Mesenchymal stem cell (in vitro differentiated cells and primary cell): ENCODE results near the gene KLHDC7B.
A peak's percentile ranks its signal among the peaks of the same experiment; 100 is the strongest.

Experiments used
- DNase-seq: peaks from one replicate; pipeline ENCODE4 v3.0.0-alpha.2; 2013
- H2AFZ ChIP-seq: one replicate; pipeline ENCODE4 v1.6.1; 2013; ENCODE audit warnings: low read depth, mild to moderate bottlenecking, control low read depth, inconsistent platforms, low read length, moderate library complexity
- H2AK5ac ChIP-seq: 2 replicates; pipeline ENCODE4 v1.6.1; 2013; ENCODE audit warnings: low read length, moderate library complexity, mild to moderate bottlenecking, inconsistent platforms; ENCODE audit not compliant: severe bottlenecking
- H2BK120ac ChIP-seq: one replicate; pipeline ENCODE4 v1.6.1; 2013; ENCODE audit warnings: low read depth, mild to moderate bottlenecking, inconsistent platforms, low read length, moderate library complexity
- H2BK12ac ChIP-seq, 2 experiments: one replicate each; pipeline ENCODE4 v1.6.1; 2013; ENCODE audit warnings: inconsistent platforms in 2 of 2, low read length in 2 of 2, mild to moderate bottlenecking in 2 of 2, moderate library complexity in 2 of 2, control low read depth in 1 of 2
- H2BK15ac ChIP-seq: one replicate; pipeline ENCODE4 v1.6.1; 2013; ENCODE audit warnings: mild to moderate bottlenecking, low read depth, inconsistent platforms; ENCODE audit not compliant: poor library complexity, severe bottlenecking
- H2BK5ac ChIP-seq: 2 replicates; pipeline ENCODE4 v1.6.1; 2013; ENCODE audit warnings: low read depth, mild to moderate bottlenecking, low read length, control low read depth, inconsistent platforms; ENCODE audit not compliant: poor library complexity, severe bottlenecking
- H3K14ac ChIP-seq, 2 experiments: one replicate each; pipeline ENCODE4 v1.6.1; 2013; ENCODE audit warnings: inconsistent platforms in 2 of 2, low read length in 2 of 2, control low read depth in 1 of 2, mild to moderate bottlenecking in 1 of 2, moderate library complexity in 1 of 2
- H3K18ac ChIP-seq, 2 experiments: one replicate each; pipeline ENCODE4 v1.6.1; 2013; ENCODE audit warnings: inconsistent platforms in 2 of 2, low read length in 2 of 2, control low read depth in 1 of 2, low read depth in 1 of 2, mild to moderate bottlenecking in 1 of 2
- H3K23ac ChIP-seq, 2 experiments: one replicate each; pipeline ENCODE4 v1.6.1; 2013; ENCODE audit warnings: inconsistent platforms in 2 of 2, low read length in 2 of 2, mild to moderate bottlenecking in 2 of 2, moderate library complexity in 2 of 2, control low read depth in 1 of 2
- H3K27ac ChIP-seq: 2 replicates; pipeline ENCODE4 v1.5.1; 2013; ENCODE audit warnings: mild to moderate bottlenecking, moderate library complexity, low read length, control low read depth, inconsistent platforms; ENCODE audit not compliant: poor library complexity, severe bottlenecking
- H3K27me3 ChIP-seq, 2 experiments: 2 replicates each; pipeline versions ENCODE4 v1.6.1 to v1.7.0; 2013; ENCODE audit warnings: low read length in 2 of 2, mild to moderate bottlenecking in 2 of 2, moderate library complexity in 2 of 2, control low read depth in 1 of 2, inconsistent platforms in 1 of 2; ENCODE audit not compliant: control insufficient read depth in 1 of 2, insufficient read depth in 1 of 2
- H3K36me3 ChIP-seq, 2 experiments: 2 replicates each; pipeline versions ENCODE4 v1.6.1 to v1.7.0; 2013; ENCODE audit warnings: low read length in 2 of 2, control low read depth in 1 of 2, inconsistent platforms in 1 of 2, low read depth in 1 of 2, mild to moderate bottlenecking in 1 of 2; ENCODE audit not compliant: insufficient read depth in 2 of 2, control insufficient read depth in 1 of 2
- H3K4ac ChIP-seq, 2 experiments: one replicate each; pipeline ENCODE4 v1.6.1; 2013; ENCODE audit warnings: inconsistent platforms in 2 of 2, low read length in 2 of 2, mild to moderate bottlenecking in 2 of 2, moderate library complexity in 2 of 2, control low read depth in 1 of 2, low read depth in 1 of 2
- H3K4me1 ChIP-seq: 2 replicates; pipeline ENCODE4 v1.6.1; 2013; ENCODE audit warnings: low read depth, low read length, control low read depth; ENCODE audit not compliant: control insufficient read depth, insufficient read depth
- H3K4me2 ChIP-seq: 2 replicates; pipeline ENCODE4 v1.6.1; 2013; ENCODE audit warnings: low read length, mild to moderate bottlenecking, inconsistent platforms; ENCODE audit not compliant: poor library complexity, severe bottlenecking
- H3K4me3 ChIP-seq, 2 experiments: 2 replicates each; pipeline versions ENCODE4 v1.5.1 to v1.7.0; 2013; ENCODE audit warnings: low read length in 2 of 2, mild to moderate bottlenecking in 2 of 2, control low read depth in 1 of 2, low read depth in 1 of 2; ENCODE audit not compliant: insufficient read depth in 1 of 2
- H3K79me1 ChIP-seq: replicated peaks from 2 replicates; pipeline ENCODE4 v1.6.1; 2013; ENCODE audit warnings: mild to moderate bottlenecking, control low read depth, low read length, inconsistent platforms; ENCODE audit not compliant: poor library complexity, severe bottlenecking
- H3K9ac ChIP-seq: 2 replicates; pipeline ENCODE4 v1.7.0; 2013; ENCODE audit warnings: mild to moderate bottlenecking, low read length, moderate library complexity
- H3K9me3 ChIP-seq: 2 replicates; pipeline ENCODE4 v1.7.0; 2013; ENCODE audit warnings: mild to moderate bottlenecking, low read length; ENCODE audit not compliant: control insufficient read depth
- H4K8ac ChIP-seq: one replicate; pipeline ENCODE4 v1.6.1; 2013; ENCODE audit warnings: inconsistent platforms, mild to moderate bottlenecking, low read length, moderate library complexity
- H4K91ac ChIP-seq: one replicate; pipeline ENCODE4 v1.6.1; 2013; ENCODE audit warnings: mild to moderate bottlenecking, low read length, inconsistent platforms
- WGBS: methylation state at CpG from one replicate; pipeline ENCODE4 v1.1.7; 2013; ENCODE audit warnings: mixed read lengths; 5-methylcytosine and 5-hydroxymethylcytosine counted together

KLHDC7B gene

DNA sequence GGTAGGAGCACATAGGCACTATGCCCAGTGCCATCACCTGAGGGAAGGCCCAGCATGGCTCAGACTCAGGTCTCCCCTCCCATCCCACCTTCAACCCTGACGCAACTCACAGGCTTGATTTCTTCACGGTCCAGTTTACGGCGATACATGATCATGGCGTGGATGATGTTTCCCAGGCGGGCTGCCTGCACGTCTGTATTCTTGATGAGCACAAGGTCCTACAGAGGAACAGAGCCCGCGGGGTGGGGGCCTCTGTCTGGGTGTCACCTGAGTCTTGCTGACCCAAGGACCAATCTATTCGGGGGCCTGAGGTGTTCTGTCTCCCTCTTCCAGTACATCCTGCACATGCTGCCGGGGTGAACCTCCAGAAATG, 28.7 kb downstream of the KLHDC7B start:
- no peak overlapping the region for H4K8ac ChIP-seq
- H3K9ac ChIP-seq = no peak overlapping the region
- H3K4me1 ChIP-seq = peaks cover 18% of the 10 kb centered on the region
- no peak overlapping the region for H2BK120ac ChIP-seq
- no peak overlapping the region for H2BK12ac ChIP-seq
- H3K36me3 ChIP-seq = peaks cover 0 to 90% of the 10 kb centered on the region in 2 experiments
- no peak overlapping the region for H3K4me2 ChIP-seq
- H3K79me1 ChIP-seq = peaks cover 3% of the 10 kb centered on the region
- H3K9me3 ChIP-seq = no peaks in the 10 kb centered on the region
- no peak overlapping the region for H3K4me3 ChIP-seq
- WGBS = 93% methylated on average over 11 of the region's 11 CpGs
- no peak overlapping the region for H3K23ac ChIP-seq
- no peak overlapping the region for H2AFZ ChIP-seq
- H2AK5ac ChIP-seq = no peak overlapping the region
- H2BK15ac ChIP-seq = no peak overlapping the region
- H4K91ac ChIP-seq = no peak overlapping the region
- H3K4ac ChIP-seq = no peak overlapping the region
- H3K18ac ChIP-seq = no peak overlapping the region
- peaks cover 0 to 14% of the 10 kb centered on the region in 2 experiments for H3K27me3 ChIP-seq
- H3K14ac ChIP-seq = no peak overlapping the region
- H3K27ac ChIP-seq = no peak overlapping the region
- no peak overlapping the region for H2BK5ac ChIP-seq
- DNase-seq = no peak

- H3K27ac ChIP-seq = no peak overlapping the region
- H3K18ac ChIP-seq = no peak overlapping the region
Measured at GRCh38 chr22:50575426-50575941, 29.8 kb downstream of the KLHDC7B start.

GRCh38 chr22:50576070-50576469, 30.4 kb downstream of the KLHDC7B start:
- H3K27ac ChIP-seq = no peak overlapping the region
- no peak overlapping the region for H2AK5ac ChIP-seq
- peaks cover 10 to 87% of the 10 kb centered on the region in 2 experiments for H3K36me3 ChIP-seq
- no peak overlapping the region for H3K4ac ChIP-seq
- no peaks in the 10 kb centered on the region for H3K9me3 ChIP-seq
- no peak overlapping the region for H2AFZ ChIP-seq
- H3K14ac ChIP-seq = no peak overlapping the region
- H3K18ac ChIP-seq = no peak overlapping the region
- no peak overlapping the region for H4K8ac ChIP-seq
- no peak overlapping the region for H2BK12ac ChIP-seq
- H3K4me3 ChIP-seq = no peak overlapping the region
- H3K27me3 ChIP-seq = peaks cover 0 to 14% of the 10 kb centered on the region in 2 experiments
- 72% methylated on average over 5 of the region's 5 CpGs for WGBS
- H2BK15ac ChIP-seq = no peak overlapping the region
- no peak overlapping the region for H3K23ac ChIP-seq
- no peak overlapping the region for H3K9ac ChIP-seq
- no peak overlapping the region for H2BK120ac ChIP-seq
- DNase-seq = peak; percentile 32
- H3K79me1 ChIP-seq = peaks cover 10% of the 10 kb centered on the region
- no peak overlapping the region for H2BK5ac ChIP-seq
- peaks cover 10% of the 10 kb centered on the region for H3K4me1 ChIP-seq
- H3K4me2 ChIP-seq = no peak overlapping the region
- H4K91ac ChIP-seq = no peak overlapping the region

More at GRCh38 chr22:50575426-50575941, 29.8 kb downstream of the KLHDC7B start:
- Histone ChIP-seq H3K4ac (no peak overlapping the region), H3K9ac (no peak overlapping the region), H3K4me1 (peaks cover 11% of the 10 kb centered on the region), H4K8ac (no peak overlapping the region), H3K27me3 (peaks cover 0 to 14% of the 10 kb centered on the region in 2 experiments), H3K14ac (no peak overlapping the region), H3K79me1 (peaks cover 10% of the 10 kb centered on the region), H2AFZ (no peak overlapping the region), H3K23ac (no peak overlapping the region), H4K91ac (no peak overlapping the region), H3K36me3 (peaks cover 9 to 90% of the 10 kb centered on the region in 2 experiments), H3K9me3 (no peaks in the 10 kb centered on the region), H2BK15ac (no peak overlapping the region), H2BK120ac (no peak overlapping the region), H2BK12ac (no peak overlapping the region), H2AK5ac (no peak overlapping the region), H3K4me3 (no peak overlapping the region), H3K4me2 (no peak overlapping the region), H2BK5ac (no peak overlapping the region)
- 93% methylated on average over 8 of the region's 8 CpGs for WGBS
- no peak for DNase-seq

DNA sequence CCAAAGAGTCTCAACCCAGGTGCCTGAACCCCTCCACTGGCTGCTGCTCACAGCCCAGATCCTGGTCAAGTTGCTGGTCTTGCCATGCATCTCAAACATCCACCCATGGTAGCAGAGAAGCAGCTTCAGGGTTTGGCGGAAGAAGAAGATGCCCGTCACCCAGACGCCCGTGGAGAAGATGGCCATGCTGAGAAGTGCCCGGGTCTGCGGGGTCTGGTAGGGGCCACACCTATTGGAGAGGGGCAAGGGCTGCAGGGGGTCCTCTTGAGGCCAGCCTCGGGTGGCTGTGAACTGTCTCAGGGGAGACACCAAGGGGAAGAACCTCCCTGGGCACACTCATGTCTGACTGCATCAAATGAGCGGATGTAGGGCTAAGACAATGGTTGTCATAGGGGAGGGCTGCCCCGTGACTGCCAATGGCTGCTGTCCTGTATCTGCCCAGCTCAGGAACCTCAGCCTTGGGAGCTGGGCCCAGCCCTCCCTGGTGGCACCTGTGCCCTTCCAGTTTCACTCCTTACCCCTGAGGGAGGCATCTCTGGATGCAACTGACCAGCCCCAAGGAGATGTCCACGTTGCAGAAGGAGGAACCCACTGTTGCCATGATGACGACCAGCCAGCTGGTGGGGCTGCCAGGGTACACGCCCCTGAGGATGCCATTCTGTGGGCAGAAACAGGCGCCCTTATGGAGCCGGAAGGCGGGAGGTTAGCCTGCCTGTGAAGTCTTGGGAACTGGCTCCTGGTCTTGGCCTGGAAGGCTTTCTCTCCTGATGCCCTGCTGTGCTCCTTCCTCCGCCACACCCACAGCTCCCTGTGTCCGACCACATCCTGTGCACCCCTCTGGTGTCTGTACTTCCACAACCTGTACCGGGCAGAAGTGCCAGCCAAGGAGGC, 31.4 kb downstream of the KLHDC7B start:
- H4K91ac ChIP-seq = no peak overlapping the region
- H3K4me3 ChIP-seq = no peak overlapping the region
- H3K9ac ChIP-seq = no peak overlapping the region
- H2BK12ac ChIP-seq = no peak overlapping the region
- no peak overlapping the region for H3K4me2 ChIP-seq
- no peak for DNase-seq
- H2BK5ac ChIP-seq = no peak overlapping the region
- 96% methylated on average over 18 of the region's 18 CpGs for WGBS
- no peak overlapping the region for H2AFZ ChIP-seq
- no peak overlapping the region for H3K14ac ChIP-seq
- no peak overlapping the region for H3K4ac ChIP-seq
- H3K4me1 ChIP-seq = peaks cover 20% of the 10 kb centered on the region
- no peak overlapping the region for H2AK5ac ChIP-seq
- no peak overlapping the region for H4K8ac ChIP-seq
- peaks cover 14 to 84% of the 10 kb centered on the region in 2 experiments for H3K36me3 ChIP-seq
- H3K23ac ChIP-seq = no peak overlapping the region
- peaks cover 16% of the 10 kb centered on the region for H3K79me1 ChIP-seq
- no peak overlapping the region for H3K27ac ChIP-seq
- peaks cover 0 to 14% of the 10 kb centered on the region in 2 experiments for H3K27me3 ChIP-seq
- H2BK15ac ChIP-seq = no peak overlapping the region
- H3K18ac ChIP-seq = no peak overlapping the region
- no peak overlapping the region for H2BK120ac ChIP-seq
- no peaks in the 10 kb centered on the region for H3K9me3 ChIP-seq
